Measurements from ENCODE around the gene ALG6. TPM values are rescaled to one million over a fixed set of nuclear protein-coding genes. Genes with fewer than 3 reads are reported as not detected.

The ALG6 gene
- total RNA-seq, 1 experiment from 2014 or later: 21.4 TPM

GRCh38 chr1:63450416-63450815 is 83.0 kb downstream of the ALG6 start:
- Mint-ChIP-seq H3K36me3 (ENCODE audit: insufficient read depth in 1 of 3, low read depth in 3 of 3) (peaks cover 0 to 2% (median 0%) of the 10 kb centered on the region in 3 experiments; a peak in 1 of 7 replicates), H3K27me3 (ENCODE audit: low read depth) (no peaks in the 10 kb centered on the region), H3K27ac (no peak overlapping the region), H3K9me3 (no peaks in the 10 kb centered on the region), H3K4me1 (no peaks in the 10 kb centered on the region), H3K4me3 (no peak overlapping the region)
- Histone ChIP-seq H3K9me3 (ENCODE audit: control insufficient read depth, low read depth, low read length) (no peaks in the 10 kb centered on the region), H2BK15ac (ENCODE audit: low read depth, low read length) (no peak overlapping the region), H4K91ac (ENCODE audit: insufficient read length, low read depth, low read length) (no peak overlapping the region), H3K23ac (ENCODE audit: insufficient read length, low read depth, low read length) (no peak overlapping the region), H2BK5ac (ENCODE audit: insufficient read length, low read length) (no peak overlapping the region), H3K27ac (ENCODE audit: insufficient read length, low read depth, low read length) (no peak overlapping the region), H4K20me1 (ENCODE audit: control insufficient read depth, insufficient read depth, insufficient read length) (no peaks in the 10 kb centered on the region), H2BK20ac (ENCODE audit: low read depth, low read length, poor library complexity, severe bottlenecking) (no peak overlapping the region), H3K4ac (ENCODE audit: low read depth, low read length) (no peak overlapping the region), H3K14ac (ENCODE audit: insufficient read depth, low read length) (no peak overlapping the region), H3K18ac (ENCODE audit: insufficient read length, low read depth, low read length) (no peak overlapping the region), H3K9ac (ENCODE audit: extremely low read depth, insufficient read length, low read length) (no peak overlapping the region), H3K4me1 (ENCODE audit: insufficient read depth, low read length) (no peaks in the 10 kb centered on the region), H3K79me2 (ENCODE audit: insufficient read depth, low read length) (no peaks in the 10 kb centered on the region), H3T11ph (ENCODE audit: low read length) (no peak overlapping the region), H4K8ac (replicated peaks; ENCODE audit: insufficient read length, low read depth, low read length) (no peak overlapping the region), H3K4me2 (ENCODE audit: insufficient read depth, insufficient read length, low read length) (no peak overlapping the region), H3K56ac (ENCODE audit: insufficient read length, low read depth, low read length) (no peak overlapping the region), H2AK5ac (ENCODE audit: insufficient read length, low read length) (no peak overlapping the region), H2AFZ (ENCODE audit: low read length) (no peak overlapping the region), H3K27me3 (ENCODE audit: insufficient read depth, low read length) (no peaks in the 10 kb centered on the region), H2BK120ac (ENCODE audit: low read depth, low read length, poor library complexity, severe bottlenecking) (no peak overlapping the region), H4K5ac (ENCODE audit: insufficient read length, low read depth, low read length) (no peak overlapping the region), H3K79me1 (ENCODE audit: insufficient read depth, low read depth, low read length, poor library complexity, severe bottlenecking) (no peaks in the 10 kb centered on the region), H2BK12ac (ENCODE audit: insufficient read length, low read depth, low read length) (no peak overlapping the region), H3K23me2 (ENCODE audit: insufficient read length, low read depth, low read length, poor library complexity, severe bottlenecking) (no peaks in the 10 kb centered on the region)
- DNase-seq: no peak
- no CpG with 5 or more reads among the region's 1 CpG for WGBS (ENCODE audit: extremely low coverage, insufficient read length, low lambda C conversion rate)
- no peak for TF ChIP-seq CTCF (conservative IDR thresholded peaks at IDR 0.05)

All from H9 (cell line).